ENCODE results near the gene PPP2R3A.

GRCh38 chr3:136078421-136079364, 113.2 kb downstream of the PPP2R3A start:
- TF ChIP-seq POLR2AphosphoS5 (IDR thresholded peaks at IDR 0.05; ENCODE audit: low read depth) (no peak), CTCF (conservative IDR thresholded peaks at IDR 0.05; ENCODE audit: low read depth in 2 of 2) (peak in 1 of 2 experiments; percentile 65; a peak in 3 of 4 replicates), EZH2 (IDR thresholded peaks at IDR 0.05; ENCODE audit: low read depth, unreplicated experiment) (no peak), REST (IDR thresholded peaks at IDR 0.05; ENCODE audit: unreplicated experiment) (no peak), ZNF331 (CRISPR knock-in tag; IDR thresholded peaks at IDR 0.05; ENCODE audit: low read depth) (no peak), EZH2phosphoT487 (IDR thresholded peaks at IDR 0.05; ENCODE audit: unreplicated experiment) (no peak), ZNF114 (CRISPR knock-in tag; IDR thresholded peaks at IDR 0.05) (no peak), STAT1 (IDR thresholded peaks at IDR 0.05; ENCODE audit: unreplicated experiment) (no peak), ZNF462 (CRISPR knock-in tag; IDR thresholded peaks at IDR 0.05) (no peak), CREB1 (CRISPR knock-in tag; IDR thresholded peaks at IDR 0.05; ENCODE audit: low read depth) (no peak), JUNB (IDR thresholded peaks at IDR 0.05; ENCODE audit: unreplicated experiment) (no peak), ETS1 (IDR thresholded peaks at IDR 0.05) (no peak), NANOG (IDR thresholded peaks at IDR 0.05; ENCODE audit: borderline replicate concordance) (no peak)
